ENCODE data around the gene MOB2. TPM values are rescaled to one million over a fixed set of nuclear protein-coding genes. Genes with fewer than 3 reads are reported as not detected.

Gene MOB2
- total and polyA plus RNA-seq, 9 of the 15 experiments (the other 6 are each of a cell fraction or from before 2014, with no cell fraction given) = 0.17 to 36.8 (median 19.2) TPM

- H3K36me3 ChIP-seq (ENCODE audit: control insufficient read depth, insufficient read depth, low read length) = peaks cover 11% of the 10 kb centered on the region; the same call in 1 of the 3 replicates
- no peak for FAIRE-seq
- no peak overlapping the region for H3K4me3 ChIP-seq
- no peaks in the 10 kb centered on the region for H3K27me3 ChIP-seq (ENCODE audit: control insufficient read depth in 2 of 2, insufficient read depth in 2 of 2, low read length in 2 of 2)
- POLR2A ChIA-PET = interaction anchor here (0.7 to 1.3 kb wide), 2 partner anchors 8 to 16 kb away, joined by 4 to 6 read pairs; no protein-coding TSS in a partner anchor
- BruUV-seq (replicated peaks) = no TSS peak
- in situ Hi-C loops (cut with MboI) = no loop called here
- intact Hi-C loops (cut with micrococcal nuclease) = no loop called here
- ATAC-seq = no peak
- WGBS (ENCODE audit: insufficient coverage, low coverage, missing lambda C conversion rate) = 89% methylated on average over 10 of the region's 10 CpGs
- no peak overlapping the region for H2AFZ ChIP-seq (ENCODE audit: low read depth, low read length)
- no peak overlapping the region for H3K27ac ChIP-seq (ENCODE audit: extremely low read depth, low read depth, low read length)
- H3K9me3 ChIP-seq (replicated peaks; ENCODE audit: control insufficient read depth, insufficient read depth, low read depth, low read length) = no peaks in the 10 kb centered on the region
- peak overlapping the region in 1 of 2 experiments; percentile 24; a peak in 1 of 4 replicates for H3K9ac ChIP-seq (ENCODE audit: insufficient read depth in 1 of 2, low read depth in 2 of 2, low read length in 2 of 2)
- no peak overlapping the region for H3K4me2 ChIP-seq (ENCODE audit: insufficient read depth, low read length)
- H4K20me1 ChIP-seq (replicated peaks; ENCODE audit: control insufficient read depth, insufficient read depth, low read length) = peaks cover 35% of the 10 kb centered on the region
- peaks cover 0 to 45% of the 10 kb centered on the region in 2 experiments; a peak in 3 of 5 replicates for H3K4me1 ChIP-seq (replicated peaks in 1 of 2; ENCODE audit: control insufficient read depth in 2 of 2, insufficient read depth in 2 of 2, low read length in 2 of 2)
- peaks cover 38% of the 10 kb centered on the region; the same call in 2 of the 3 replicates for H3K79me2 ChIP-seq (ENCODE audit: control insufficient read depth, insufficient read depth, low read length)
- CTCF ChIA-PET (ENCODE audit: low intra/inter-chr PET ratio) = no interaction called here
- DNase-seq (ENCODE audit: extremely low read depth in 1 of 4, low spot score in 3 of 4) = no peak
- H3K9me1 ChIP-seq (ENCODE audit: control insufficient read depth, insufficient read depth, low read length) = peaks cover 12% of the 10 kb centered on the region
- TF ChIP-seq NCOA2 (IDR thresholded peaks at IDR 0.05; ENCODE audit: partially characterized antibody in 2 of 2) (no peak), ZKSCAN8 (CRISPR knock-in tag; IDR thresholded peaks at IDR 0.05) (no peak), SRSF7 (optimal IDR thresholded peaks at IDR 0.05; ENCODE audit: low read depth, low read length) (no peak), ZNF57 (CRISPR knock-in tag; IDR thresholded peaks at IDR 0.05) (no peak), CREB3 (tag; conservative IDR thresholded peaks at IDR 0.05; ENCODE audit: low read depth) (no peak), TSHZ1 (CRISPR knock-in tag; IDR thresholded peaks at IDR 0.05) (no peak), POLR2G (IDR thresholded peaks at IDR 0.05; ENCODE audit: low read depth, low read length) (no peak), PBX2 (CRISPR knock-in tag; IDR thresholded peaks at IDR 0.05; ENCODE audit: low read depth) (no peak), PBX2 (tag; conservative IDR thresholded peaks at IDR 0.05; ENCODE audit: low read depth) (no peak), RUNX1 (IDR thresholded peaks at IDR 0.05; ENCODE audit: low read depth) (no peak), SNIP1 (IDR thresholded peaks at IDR 0.05; ENCODE audit: low read depth) (no peak), THAP12 (CRISPR knock-in tag; IDR thresholded peaks at IDR 0.05) (no peak), EP400 (IDR thresholded peaks at IDR 0.05) (no peak)
Observed at GRCh38 chr11:1533342-1533725, 46.8 kb upstream of the MOB2 start.
